ENCODE measurements around the gene ITPR2.

Gene ITPR2

DNA sequence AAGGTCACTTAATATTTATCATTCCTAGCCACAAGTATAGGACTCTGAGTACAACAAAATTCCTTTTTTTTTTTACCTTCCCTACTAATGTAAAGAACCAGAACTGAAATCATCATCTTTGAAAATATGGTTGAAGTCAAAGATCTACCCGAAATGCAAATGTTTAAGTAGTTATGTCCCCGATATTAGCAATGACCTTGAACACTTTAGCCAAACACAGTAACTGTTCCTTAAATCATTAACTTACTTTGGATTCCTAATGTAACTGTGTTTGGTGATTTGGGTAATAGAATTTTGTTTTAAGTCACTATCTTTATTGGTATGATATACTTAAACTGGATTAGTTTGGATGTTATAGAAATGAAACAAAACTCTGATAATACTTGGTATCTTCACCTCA, 14.4 kb downstream of the ITPR2 start:
- DNase-seq: no peak

GRCh38 chr12:26818201-26818600, 14.8 kb downstream of the ITPR2 start:
- no peak for DNase-seq

DNA sequence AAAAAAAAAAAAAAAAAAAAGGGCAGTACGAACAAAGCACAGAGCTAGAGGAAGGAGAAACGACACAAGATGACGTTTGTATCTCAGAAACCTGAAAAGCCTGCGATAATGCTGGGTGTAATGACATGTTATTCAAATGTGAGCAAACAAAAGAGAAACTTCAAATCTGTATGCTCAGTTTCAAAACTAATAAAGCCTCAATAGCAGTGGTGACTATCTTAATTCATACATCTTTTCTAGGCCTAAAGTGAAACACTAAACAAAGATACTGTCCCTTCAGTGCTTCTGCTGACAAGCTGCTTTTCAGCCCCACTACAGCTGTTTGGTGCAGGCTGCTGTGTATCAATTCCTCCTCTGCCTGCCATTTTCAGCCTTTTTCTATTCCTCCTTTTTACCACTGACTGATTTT, 15.8 kb downstream of the ITPR2 start:
- no peak for DNase-seq

DNA sequence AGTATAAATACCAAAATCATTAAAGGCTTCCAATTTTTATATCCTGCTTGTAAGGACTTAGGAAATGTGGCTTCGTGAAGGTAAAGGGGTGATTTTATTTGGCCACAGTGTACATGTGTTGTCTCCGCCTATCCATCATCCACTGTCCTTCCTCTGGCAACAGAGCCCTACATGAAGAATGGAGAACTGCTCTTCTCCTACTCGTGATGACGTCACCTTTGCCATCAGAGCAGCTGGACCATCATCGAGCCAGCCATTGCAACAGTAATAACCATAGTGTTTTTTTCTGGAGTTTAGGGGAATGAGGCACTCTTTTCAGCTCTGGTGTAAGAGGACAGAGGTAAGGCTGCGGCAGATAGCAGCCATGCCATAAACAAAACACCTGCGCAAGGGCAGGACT, 19.2 kb downstream of the ITPR2 start:
- no peak for DNase-seq

- no peak for DNase-seq
Measured at GRCh38 chr12:26810330-26810729, 22.7 kb downstream of the ITPR2 start.

DNA sequence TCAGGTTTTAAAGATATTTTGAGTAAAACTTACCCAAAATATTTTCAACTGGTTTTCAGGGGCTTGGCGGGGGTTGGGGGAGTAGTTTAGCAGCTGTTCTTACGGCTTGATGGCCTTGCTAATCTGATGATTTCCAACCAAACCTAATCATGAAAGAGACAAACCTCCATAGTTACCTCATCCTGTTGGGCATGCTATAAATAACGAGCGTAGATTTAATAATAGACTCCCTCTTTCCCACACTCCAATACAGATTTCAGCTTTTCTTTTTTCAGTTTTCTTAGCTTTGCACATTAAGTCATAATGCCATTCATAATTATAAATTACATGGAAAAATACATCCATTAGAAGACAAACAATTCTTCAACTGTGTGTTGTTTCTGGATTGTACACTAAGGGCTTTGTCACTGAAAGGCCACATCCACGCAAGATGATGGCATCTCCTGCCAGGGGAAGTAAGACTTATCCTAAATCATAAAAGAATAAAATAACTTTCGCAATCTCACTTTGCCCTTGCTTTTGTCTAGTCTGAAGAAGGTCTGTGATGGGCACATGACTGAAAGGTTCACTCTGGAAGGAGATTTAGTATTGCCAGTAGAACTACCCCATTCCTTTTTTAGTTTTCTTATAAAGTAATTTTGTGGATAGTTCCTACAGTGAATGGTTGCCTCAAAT, 23.2 kb downstream of the ITPR2 start:
- no peak for DNase-seq

GRCh38 chr12:26808766-26809476, 24.1 kb downstream of the ITPR2 start:
- no peak for DNase-seq

DNA sequence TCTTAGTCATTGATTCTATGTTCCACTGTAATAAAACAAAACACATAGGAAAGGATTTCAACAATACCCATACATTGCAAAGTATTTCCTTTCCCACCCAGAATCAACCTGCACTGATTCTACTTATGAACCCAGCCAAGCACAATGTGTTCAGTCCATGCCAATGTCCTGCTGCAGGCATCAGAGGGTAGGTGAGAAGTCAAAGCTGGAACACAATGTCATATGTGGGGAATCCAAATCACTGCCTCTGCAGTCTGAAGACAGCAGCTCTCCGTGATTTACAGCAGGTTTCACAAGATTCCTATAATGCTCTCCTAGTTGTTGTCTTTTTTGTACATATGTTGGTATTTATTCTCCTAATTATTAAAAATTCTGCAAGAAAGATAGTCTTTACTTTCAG, 25.7 kb downstream of the ITPR2 start:
- no peak for DNase-seq

DNA sequence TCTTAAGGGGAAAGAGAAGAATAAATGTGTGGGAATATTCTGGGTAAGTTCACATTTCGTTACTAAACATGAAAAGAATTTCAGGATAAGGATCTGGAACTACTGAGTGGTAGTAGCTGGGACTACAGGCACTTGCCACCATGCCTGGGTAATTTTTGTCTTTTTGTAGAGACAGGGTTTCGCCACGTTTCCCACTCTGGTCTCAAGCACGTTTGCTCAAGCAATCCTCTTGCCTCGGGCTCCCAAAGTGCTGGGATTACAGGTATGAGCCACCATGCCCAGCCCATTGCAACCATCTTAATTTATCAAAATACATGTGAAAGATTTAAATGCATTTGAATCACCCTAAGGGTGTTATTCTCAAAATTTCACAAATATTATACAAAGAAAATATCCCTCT, 26.4 kb downstream of the ITPR2 start:
- no peak for DNase-seq

DNA sequence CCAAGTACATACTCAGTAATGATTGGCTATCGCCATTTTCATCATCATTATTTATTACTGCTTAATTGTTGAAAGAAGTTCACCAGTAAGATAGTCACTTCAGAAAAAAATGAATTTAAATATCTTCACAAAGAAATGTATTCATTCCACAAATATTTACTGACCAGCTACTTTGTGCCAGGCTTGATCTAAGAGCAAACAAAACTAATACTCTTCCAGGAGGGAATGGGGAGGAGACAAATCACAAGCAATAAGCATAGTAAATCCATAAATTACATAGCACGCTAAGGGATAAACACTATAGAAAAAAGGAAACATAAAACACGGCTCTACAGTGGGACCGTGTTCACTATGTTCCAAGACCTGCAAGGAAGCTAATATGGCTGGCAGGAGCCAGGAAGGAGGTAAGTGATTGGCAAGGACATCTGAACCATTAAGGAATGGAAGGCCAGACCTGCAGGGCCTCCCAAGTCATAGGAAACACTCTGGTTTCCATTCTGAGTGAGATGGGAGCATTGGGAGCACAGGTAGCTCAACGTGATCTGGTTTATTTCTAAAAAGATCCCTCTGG, 27.5 kb downstream of the ITPR2 start:
- no peak for DNase-seq

- DNase-seq: no peak
Measured at GRCh38 chr12:26803552-26803951, 29.4 kb downstream of the ITPR2 start.

- DNase-seq: no peak
Measured at GRCh38 chr12:26801486-26801885, 31.5 kb downstream of the ITPR2 start.

DNA sequence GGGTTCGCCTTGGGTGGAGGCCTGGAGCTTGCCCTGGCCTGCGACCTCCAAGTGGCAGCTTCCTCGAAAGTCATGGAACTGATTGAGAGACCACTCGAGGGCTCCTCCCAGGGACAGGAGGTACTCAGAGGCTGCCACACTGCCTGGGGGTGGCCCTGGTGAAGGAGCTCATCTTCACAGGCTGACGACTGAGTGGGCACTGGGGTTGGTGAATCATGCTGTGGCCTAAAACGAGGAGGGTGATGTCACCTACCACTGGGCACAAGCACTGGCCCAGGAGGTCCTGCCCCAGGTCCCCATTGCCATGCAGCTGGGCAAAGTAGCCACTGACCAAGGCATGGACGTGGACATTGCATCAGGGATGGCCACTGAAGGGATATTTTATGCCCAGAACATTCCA, 32.1 kb downstream of the ITPR2 start:
- no peak for DNase-seq

GRCh38 chr12:26800347-26800746, 32.6 kb downstream of the ITPR2 start:
- DNase-seq: no peak

DNA sequence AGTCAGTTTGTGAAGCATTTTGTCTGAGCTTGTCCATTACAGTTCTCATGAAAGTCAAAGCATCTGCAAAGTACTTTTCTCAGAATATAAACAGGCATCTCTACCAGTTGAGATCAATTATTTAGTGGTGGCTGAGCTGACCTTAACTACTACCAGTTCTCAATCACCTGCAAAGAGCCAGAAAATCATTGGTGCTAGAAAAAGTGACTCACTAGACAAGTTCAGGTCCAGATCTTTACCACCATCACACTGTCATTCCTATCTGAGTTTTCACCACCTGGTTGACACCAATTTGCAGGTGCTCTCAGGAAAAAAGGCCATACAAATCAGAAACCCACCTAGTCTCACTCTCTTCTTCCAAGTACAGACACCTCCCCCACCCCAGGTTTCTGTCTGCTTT, 33.3 kb downstream of the ITPR2 start:
- DNase-seq: no peak

DNA sequence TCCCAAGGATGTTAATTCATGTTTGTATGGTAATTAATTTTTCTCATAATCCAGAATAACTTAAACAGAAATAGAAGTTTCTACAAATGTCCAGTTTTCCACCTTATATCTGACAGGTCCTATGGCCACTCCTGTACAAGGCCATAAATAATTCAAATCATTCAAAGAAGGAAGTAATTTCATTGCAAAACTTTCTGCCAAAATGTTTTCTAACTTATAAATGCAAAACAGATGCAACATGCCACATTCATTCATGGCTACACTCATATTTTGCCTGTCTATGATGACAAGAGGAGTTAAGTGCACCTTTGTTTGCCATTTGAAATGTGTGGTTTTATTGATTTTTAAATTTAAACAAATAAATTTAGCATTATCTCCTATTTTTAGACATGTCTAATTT, 34.4 kb downstream of the ITPR2 start:
- DNase-seq: no peak

GRCh38 chr12:26798023-26798422, 35.0 kb downstream of the ITPR2 start:
- DNase-seq: no peak

DNA sequence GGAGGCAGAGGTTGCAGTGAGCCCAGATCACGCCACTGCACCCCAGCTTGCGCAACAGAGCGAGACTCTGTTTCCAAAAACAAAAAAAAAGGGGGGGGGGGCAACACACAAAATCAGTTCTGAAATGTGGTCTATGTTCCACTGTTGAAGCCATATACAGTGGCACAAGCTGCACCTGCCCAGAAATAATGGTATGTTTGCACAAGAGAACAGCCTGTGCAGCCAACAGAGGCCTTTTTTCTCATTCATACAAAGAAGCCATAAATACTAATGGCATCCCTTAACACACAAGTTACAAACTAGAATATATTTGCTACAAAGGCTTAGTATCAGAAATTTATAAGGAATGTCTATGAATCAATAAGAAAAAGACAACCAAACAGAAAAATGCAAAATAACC, 37.1 kb downstream of the ITPR2 start:
- DNase-seq: no peak

GRCh38 chr12:26791301-26791791, 41.6 kb downstream of the ITPR2 start:
- DNase-seq: no peak

GRCh38 chr12:26790645-26790994, 42.4 kb downstream of the ITPR2 start:
- no peak for DNase-seq

GRCh38 chr12:26789731-26790644, 43.0 kb downstream of the ITPR2 start:
- no peak for DNase-seq

DNA sequence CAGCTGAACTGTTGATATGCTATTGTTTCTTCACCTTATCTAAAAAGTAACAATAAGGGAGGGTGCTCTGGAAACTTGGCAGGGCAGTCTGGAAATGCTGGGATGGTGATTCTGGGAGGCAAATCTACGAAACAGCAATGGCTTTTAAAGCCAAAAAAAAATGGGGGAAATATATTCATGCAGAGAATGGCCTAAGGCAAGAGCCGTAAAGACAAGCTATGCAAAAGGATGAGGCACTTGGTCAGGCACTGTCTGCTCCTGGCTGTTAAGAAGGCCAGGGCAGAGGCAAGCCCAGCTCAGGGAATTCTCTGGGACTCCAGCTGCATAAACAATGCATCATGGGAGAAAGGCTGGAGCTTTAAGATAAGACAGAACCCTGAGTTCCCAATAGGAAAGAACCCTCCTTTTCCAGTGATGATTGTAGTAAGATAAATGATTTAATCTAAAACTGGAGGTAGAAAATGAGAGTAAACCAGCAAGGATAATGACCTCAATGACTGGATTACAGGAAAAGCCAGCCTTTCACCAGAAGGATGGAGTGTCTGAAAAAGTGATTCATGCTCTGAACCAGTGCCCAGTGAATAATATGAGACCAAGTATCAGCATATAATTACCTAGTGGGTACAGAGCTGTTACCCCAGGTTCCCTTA, 46.0 kb downstream of the ITPR2 start:
- no peak for DNase-seq

DNA sequence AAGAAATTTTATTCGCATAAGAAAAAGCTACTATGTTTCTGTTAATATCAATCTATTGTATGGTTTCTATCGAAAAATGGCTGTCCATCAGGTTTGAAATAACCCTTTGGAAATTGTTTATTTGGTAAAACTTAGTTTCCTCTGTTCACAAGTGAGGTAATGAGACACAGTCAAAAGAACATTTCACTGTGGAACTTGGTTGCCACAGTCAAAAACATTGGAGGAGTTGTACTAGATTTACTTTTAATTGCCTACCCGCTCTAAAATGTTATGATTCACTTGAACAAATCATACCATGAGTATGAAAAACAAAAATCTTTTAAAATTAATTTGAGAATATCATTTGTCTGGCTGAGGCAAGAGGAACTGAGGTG, 46.5 kb downstream of the ITPR2 start:
- no peak for DNase-seq

Data from NCI-H748 treated with DMSO at 0.1 percent for 48 hours (cell line).